Smooth muscle cell (in vitro differentiated cells): Measurements from ENCODE around the gene JTB. TPM values are rescaled to one million over a fixed set of nuclear protein-coding genes. Genes with fewer than 3 reads are reported as not detected.
"Not testable (repeated sequence)": the region's sequence is repeated elsewhere in the genome, so short reads cannot be mapped to it uniquely, and the experiment has no call there.

Source experiments
- DNase-seq: peaks from one replicate; lab custom pipeline; 2025; ENCODE audit not compliant: unreplicated experiment; lab: John Stamatoyannopoulos, UW
- H2AFZ ChIP-seq: fragments of 200-600 bp; sonication (generic); 2 replicates; pipeline ENCODE4 v1.6.0; 2016; ENCODE audit warnings: antibody characterized with exemption, low read depth, mild to moderate bottlenecking
- H3F3A ChIP-seq: fragments of 200-600 bp; sonication (generic); 2 replicates; pipeline ENCODE4 v1.6.0; 2017; ENCODE audit warnings: antibody characterized with exemption, low read depth
- H3K27ac ChIP-seq: fragments of 200-600 bp; sonication (generic); 2 replicates; pipeline ENCODE4 v1.5.1; 2016; ENCODE audit warnings: low read depth, mild to moderate bottlenecking
- H3K27me3 ChIP-seq: fragments of 200-600 bp; sonication (generic); 2 replicates; pipeline ENCODE4 v1.6.1; 2016; ENCODE audit warnings: low read depth, mild to moderate bottlenecking
- H3K36me3 ChIP-seq: fragments of 200-600 bp; sonication (generic); 2 replicates; pipeline ENCODE4 v1.5.1; 2016; ENCODE audit warnings: low read depth
- H3K4me1 ChIP-seq: fragments of 200-600 bp; sonication (generic); 2 replicates; pipeline ENCODE4 v1.5.1; 2016; ENCODE audit warnings: low read depth
- H3K4me2 ChIP-seq: fragments of 200-600 bp; sonication (generic); 2 replicates; pipeline ENCODE4 v1.6.0; 2016; ENCODE audit warnings: mild to moderate bottlenecking
- H3K4me3 ChIP-seq: fragments of 200-600 bp; sonication (generic); 2 replicates; pipeline ENCODE4 v1.5.1; 2016; ENCODE audit warnings: mild to moderate bottlenecking
- H3K79me2 ChIP-seq: fragments of 200-600 bp; sonication (generic); 2 replicates; pipeline ENCODE4 v1.6.0; 2016; ENCODE audit warnings: low read depth, mild to moderate bottlenecking
- H3K9ac ChIP-seq: fragments of 200-600 bp; sonication (generic); 2 replicates; pipeline ENCODE4 v1.6.0; 2016; ENCODE audit warnings: low read depth
- H3K9me3 ChIP-seq: fragments of 200-600 bp; sonication (generic); replicated peaks from 2 replicates; pipeline ENCODE4 v1.5.1; 2016; ENCODE audit warnings: low read depth
- H4K20me1 ChIP-seq: fragments of 200-600 bp; sonication (generic); 2 replicates; pipeline ENCODE4 v1.6.0; 2016; ENCODE audit warnings: low read depth
- CTCF ChIP-seq: fragments of 200-600 bp; sonication (generic); IDR thresholded peaks from 2 replicates; pipeline ENCODE4 v1.5.1; 2017; ENCODE audit warnings: borderline replicate concordance, mild to moderate bottlenecking, antibody characterized with exemption; ENCODE audit not compliant: insufficient read depth, poor library complexity, severe bottlenecking
- WGBS: methylation state at CpG from one replicate; pipeline ENCODE4 v1.1.7; 2016; ENCODE audit warnings: low lambda C conversion rate; 5-methylcytosine and 5-hydroxymethylcytosine counted together
- polyA plus RNA-seq: library from polyadenylated mRNA; unstranded; fragments of >200 nt; fragmentation: Nextera tagmentation; extraction: Ambion mirVana; gene quantifications from 2 replicates; pipeline ENCODE4 v1.2.1, GENCODE V29; 2016
- total RNA-seq: library from RNA; depleted of rRNA; stranded (reverse); fragments of >200 nt; gene quantifications from 2 replicates; pipeline ENCODE4 v1.2.3, GENCODE V29; 2014

The JTB gene
- total and polyA plus RNA-seq, 2 experiments from 2014 or later, result 139 to 157 TPM

GRCh38 chr1:154014154-154014907 is 36.9 kb upstream of the JTB start:
- H3K9me3 ChIP-seq, result no peaks in the 10 kb centered on the region
- no peaks in the 10 kb centered on the region for H3K27me3 ChIP-seq
- H3K79me2 ChIP-seq, result no peaks in the 10 kb centered on the region
- no peak overlapping the region for H3K4me3 ChIP-seq
- no peaks in the 10 kb centered on the region for H3K36me3 ChIP-seq
- H3K9ac ChIP-seq, result no peak overlapping the region
- H3K4me2 ChIP-seq, result no peak overlapping the region
- WGBS, result 60% methylated on average over 3 of the region's 3 CpGs
- H2AFZ ChIP-seq, result no peak overlapping the region
- H3K27ac ChIP-seq, result no peak overlapping the region
- no peaks in the 10 kb centered on the region for H3K4me1 ChIP-seq
- no peak for DNase-seq
- H4K20me1 ChIP-seq, result no peaks in the 10 kb centered on the region
- TF ChIP-seq CTCF, result no peak
- H3F3A ChIP-seq, result no peaks in the 10 kb centered on the region

GRCh38 chr1:154012543-154012942 is 35.1 kb upstream of the JTB start:
- not testable (repeated sequence) for H3K4me3 ChIP-seq, H4K20me1 ChIP-seq, H3K27ac ChIP-seq, H3K27me3 ChIP-seq, H3K9ac ChIP-seq, H2AFZ ChIP-seq, H3K79me2 ChIP-seq, H3K9me3 ChIP-seq, H3K36me3 ChIP-seq, H3F3A ChIP-seq, H3K4me2 ChIP-seq, DNase-seq, H3K4me1 ChIP-seq
- WGBS, result 96% methylated on average over 14 of the region's 14 CpGs

GRCh38 chr1:154012129-154012528 is 34.7 kb upstream of the JTB start:
- TF ChIP-seq CTCF, result no peak
- Histone ChIP-seq H3K4me1 (no peaks in the 10 kb centered on the region), H3K36me3 (no peaks in the 10 kb centered on the region), H3K4me2 (no peak overlapping the region), H3K9ac (no peak overlapping the region), H4K20me1 (no peaks in the 10 kb centered on the region), H3K4me3 (no peak overlapping the region), H3F3A (no peaks in the 10 kb centered on the region), H2AFZ (no peak overlapping the region), H3K27ac (no peak overlapping the region), H3K9me3 (no peaks in the 10 kb centered on the region), H3K79me2 (no peaks in the 10 kb centered on the region), H3K27me3 (no peaks in the 10 kb centered on the region)
- WGBS, result 78% methylated on average over 1 of the region's 1 CpG
- DNase-seq, result no peak

- Histone ChIP-seq H3K27ac (no peak overlapping the region), H3K4me1 (no peaks in the 10 kb centered on the region)
- DNase-seq, result no peak
Observed at GRCh38 chr1:154006136-154006535, 28.7 kb upstream of the JTB start.

More at GRCh38 chr1:154006136-154006535, 28.7 kb upstream of the JTB start:
- no peaks in the 10 kb centered on the region for H3K9me3 ChIP-seq
- no peaks in the 10 kb centered on the region for H3K27me3 ChIP-seq
- 97% methylated on average over 3 of the region's 3 CpGs for whole genome bisulfite sequencing
- H3K36me3 ChIP-seq, result no peaks in the 10 kb centered on the region
- no peak overlapping the region for H3K4me2 ChIP-seq
- no peaks in the 10 kb centered on the region for H3K79me2 ChIP-seq
- TF ChIP-seq CTCF, result no peak
- H2AFZ ChIP-seq, result no peak overlapping the region
- no peaks in the 10 kb centered on the region for H3F3A ChIP-seq
- H3K9ac ChIP-seq, result no peak overlapping the region
- no peak overlapping the region for H3K4me3 ChIP-seq
- H4K20me1 ChIP-seq, result no peaks in the 10 kb centered on the region
